Sciatic nerve (tissue), 2 donors: ENCODE measurements around the gene DUSP23. TPM values are rescaled to one million over a fixed set of nuclear protein-coding genes. Genes with fewer than 3 reads are reported as not detected.
A peak's percentile ranks its signal among the peaks of the same experiment; 100 is the strongest.

Experiments used
- ATAC-seq: fragments of 200-7000 bp; cut with Tn5 transposase; one replicate; pipeline ENCODE4 v1.9.1; 2020; ENCODE audit warnings: mild to moderate bottlenecking, moderate library complexity
- DNase-seq: peaks from one replicate; pipeline ENCODE4 v3.0.0-alpha.2; 2020; ENCODE audit warnings: low spot score
- intact Hi-C: fragments of 100-400 bp; cut with DNase I; formaldehyde crosslinking; loops from one replicate; pipeline ENCODE4 v1.14.2; 2022
- total RNA-seq: library from RNA; stranded (reverse); fragmentation: NEBNext Ultra II Directional; extraction: Animal tissue kit (Norgen Biotek cat#: 25700); gene quantifications from one replicate; pipeline ENCODE4 v1.2.1, GENCODE V29; 2021
- donor health status: DM: no; HTN: no; CAD: no.
- donor health status: DM: no; HTN: no; CAD: no.

The DUSP23 gene
- total RNA-seq: 48.2 TPM

- peak; percentile 98 for DNase-seq
- intact Hi-C loops: no loop called here
- peak; percentile 99 for ATAC-seq
Measured at GRCh38 chr1:159780583-159781582, at the start of gene DUSP23. Gene DUSP23, plus strand, starts transcription at chr1:159780962. Its CDS starts 139 bp downstream, at chr1:159781101.

GRCh38 chr1:159737238-159737916 is 43.4 kb upstream of the DUSP23 start:
- no peak for ATAC-seq
- intact Hi-C loops: no loop called here
- DNase-seq: no peak

- intact Hi-C loops: no loop called here
- no peak for ATAC-seq
- DNase-seq: no peak
Measured at GRCh38 chr1:159743651-159744410, 36.9 kb upstream of the DUSP23 start.

- DNase-seq (no peak), ATAC-seq (no peak)
- intact Hi-C loops: no loop called here
Measured at GRCh38 chr1:159746666-159747065, 34.1 kb upstream of the DUSP23 start.

GRCh38 chr1:159748370-159748769 is 32.4 kb upstream of the DUSP23 start:
- intact Hi-C loops: no loop called here

GRCh38 chr1:159749630-159750029 is 31.1 kb upstream of the DUSP23 start:
- intact Hi-C loops: no loop called here

More at GRCh38 chr1:159748370-159748769, 32.4 kb upstream of the DUSP23 start:
- DNase-seq: no peak
- ATAC-seq: no peak

GRCh38 chr1:159750621-159751020 is 30.1 kb upstream of the DUSP23 start:
- DNase-seq (no peak), ATAC-seq (no peak)

More at GRCh38 chr1:159749630-159750029, 31.1 kb upstream of the DUSP23 start:
- ATAC-seq: no peak
- DNase-seq: no peak

GRCh38 chr1:159751031-159751430 is 29.7 kb upstream of the DUSP23 start:
- intact Hi-C loops: no loop called here
- DNase-seq: no peak
- ATAC-seq: no peak

More at GRCh38 chr1:159750621-159751020, 30.1 kb upstream of the DUSP23 start:
- intact Hi-C loops: no loop called here

- peak; percentile 93 for ATAC-seq
Measured at GRCh38 chr1:159752135-159752580, 28.6 kb upstream of the DUSP23 start.

GRCh38 chr1:159753386-159753785 is 27.4 kb upstream of the DUSP23 start:
- ATAC-seq (no peak), DNase-seq (no peak)
- intact Hi-C loops: no loop called here

More at GRCh38 chr1:159752135-159752580, 28.6 kb upstream of the DUSP23 start:
- intact Hi-C loops: no loop called here
- DNase-seq: peak; percentile 78

- intact Hi-C loops: no loop called here
- no peak for ATAC-seq
- DNase-seq: no peak
Measured at GRCh38 chr1:159755451-159756007, 25.2 kb upstream of the DUSP23 start.

- intact Hi-C loops: no loop called here
- DNase-seq (no peak), ATAC-seq (peak; percentile 69)
Measured at GRCh38 chr1:159756397-159756796, 24.4 kb upstream of the DUSP23 start.

- intact Hi-C loops: no loop called here
- DNase-seq: no peak
- no peak for ATAC-seq
Measured at GRCh38 chr1:159763686-159764085, 17.1 kb upstream of the DUSP23 start.

- intact Hi-C loops: no loop called here
- DNase-seq: no peak
- ATAC-seq: no peak
Measured at GRCh38 chr1:159765806-159766205, 15.0 kb upstream of the DUSP23 start.

GRCh38 chr1:159771127-159771895 is 9.5 kb upstream of the DUSP23 start:
- intact Hi-C loops: loop anchor here (10.0 kb wide), 1 partner anchor 243 kb away; no protein-coding TSS in a partner anchor
- no peak for DNase-seq
- no peak for ATAC-seq

GRCh38 chr1:159774465-159774864 is 6.3 kb upstream of the DUSP23 start:
- no peak for DNase-seq
- no peak for ATAC-seq

GRCh38 chr1:159775716-159776115 is 5.0 kb upstream of the DUSP23 start:
- ATAC-seq (no peak), DNase-seq (no peak)
- intact Hi-C loops: loop anchor here (10.0 kb wide), 1 partner anchor 239 kb away; no protein-coding TSS in a partner anchor

More at GRCh38 chr1:159774465-159774864, 6.3 kb upstream of the DUSP23 start:
- intact Hi-C loops: loop anchor here (10.0 kb wide), 1 partner anchor 240 kb away; no protein-coding TSS in a partner anchor

- intact Hi-C loops: loop anchor here (10.0 kb wide), 1 partner anchor 237 kb away; no protein-coding TSS in a partner anchor
- ATAC-seq (no peak), DNase-seq (no peak)
Measured at GRCh38 chr1:159778266-159778665, 2.5 kb upstream of the DUSP23 start.
